ENCODE data around the gene NFYC.
"Not testable (repeated sequence)": the region's sequence is repeated elsewhere in the genome, so short reads cannot be mapped to it uniquely, and the experiment has no call there.

NFYC gene

DNA sequence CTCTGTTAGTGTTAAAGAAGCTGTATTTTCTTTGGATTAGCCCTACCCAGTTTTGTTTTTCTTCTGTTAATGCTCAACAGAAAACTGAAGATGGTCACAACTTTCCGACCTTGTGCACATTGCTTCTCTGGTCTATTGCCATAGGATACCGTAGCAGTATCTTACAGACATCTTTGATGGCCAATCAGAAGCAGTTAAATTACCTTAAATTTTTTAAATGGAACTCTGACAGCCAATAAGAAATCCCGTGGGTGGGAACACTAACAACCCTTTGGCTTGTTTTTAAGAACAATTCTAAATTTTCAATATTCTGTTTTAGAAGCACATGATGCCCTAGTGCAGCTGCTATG lies 17.2 kb downstream of the NFYC start:
- FAIRE-seq = no peak

DNA sequence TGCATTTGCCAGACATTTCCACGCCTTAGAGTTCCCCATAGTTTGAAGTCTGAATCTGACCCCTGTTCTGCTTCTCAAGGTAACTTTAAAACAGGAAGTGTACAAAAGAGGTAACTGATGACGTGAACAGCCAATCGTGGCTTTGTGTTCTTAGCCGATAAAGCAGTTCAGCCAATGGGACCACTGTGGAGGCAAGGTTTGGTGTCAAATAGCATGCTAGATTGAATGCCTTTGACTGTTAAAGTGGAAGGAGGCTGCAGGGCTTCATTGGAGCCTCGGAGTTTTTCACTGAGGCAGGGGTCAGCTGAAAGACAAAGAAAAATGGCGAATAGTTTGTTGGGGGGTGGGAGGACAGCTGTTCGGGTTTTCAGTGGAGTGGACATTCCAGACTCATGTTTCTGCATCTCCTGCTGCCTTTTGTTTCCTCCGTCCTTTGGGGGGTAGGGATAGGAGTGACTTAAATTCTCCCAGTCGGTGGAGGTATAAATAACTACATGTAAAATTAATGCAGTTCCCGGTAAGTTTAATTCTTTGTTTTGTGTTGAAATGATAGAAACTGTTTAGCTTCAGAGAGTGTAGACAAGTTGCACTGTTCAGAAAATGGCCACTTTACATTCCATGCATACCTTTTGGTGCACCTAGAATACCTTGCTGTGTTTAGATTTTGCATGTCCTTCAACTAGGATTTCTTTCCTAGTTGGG lies 17.7 kb downstream of the NFYC start:
- peak; percentile 91 for FAIRE-seq

DNA sequence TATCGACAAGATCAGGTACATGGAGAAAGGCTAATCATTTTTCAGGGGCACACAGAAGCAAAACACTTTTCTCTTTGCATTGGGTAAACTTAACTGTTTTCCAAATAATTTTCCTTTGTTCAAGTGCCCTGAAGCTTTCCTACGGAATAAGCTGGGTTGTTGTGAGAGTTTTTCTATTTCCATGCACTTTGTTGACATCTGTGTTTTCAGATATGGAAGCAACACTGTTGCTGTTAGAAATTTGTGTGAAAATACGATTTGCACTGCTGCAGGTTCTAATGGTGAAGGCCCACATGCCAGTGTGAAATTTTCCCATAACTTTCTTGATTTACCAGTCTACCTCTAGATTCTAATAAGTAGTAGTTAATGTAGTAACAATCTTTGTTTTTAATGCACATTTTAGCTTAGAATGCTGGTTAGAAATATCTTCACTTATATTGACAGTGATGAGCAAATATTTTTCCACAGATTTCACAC lies 18.3 kb downstream of the NFYC start:
- FAIRE-seq = no peak

- no peak for FAIRE-seq
These were observed 19.2 kb downstream of the NFYC start for GRCh38 chr1:40710581-40711315.

DNA sequence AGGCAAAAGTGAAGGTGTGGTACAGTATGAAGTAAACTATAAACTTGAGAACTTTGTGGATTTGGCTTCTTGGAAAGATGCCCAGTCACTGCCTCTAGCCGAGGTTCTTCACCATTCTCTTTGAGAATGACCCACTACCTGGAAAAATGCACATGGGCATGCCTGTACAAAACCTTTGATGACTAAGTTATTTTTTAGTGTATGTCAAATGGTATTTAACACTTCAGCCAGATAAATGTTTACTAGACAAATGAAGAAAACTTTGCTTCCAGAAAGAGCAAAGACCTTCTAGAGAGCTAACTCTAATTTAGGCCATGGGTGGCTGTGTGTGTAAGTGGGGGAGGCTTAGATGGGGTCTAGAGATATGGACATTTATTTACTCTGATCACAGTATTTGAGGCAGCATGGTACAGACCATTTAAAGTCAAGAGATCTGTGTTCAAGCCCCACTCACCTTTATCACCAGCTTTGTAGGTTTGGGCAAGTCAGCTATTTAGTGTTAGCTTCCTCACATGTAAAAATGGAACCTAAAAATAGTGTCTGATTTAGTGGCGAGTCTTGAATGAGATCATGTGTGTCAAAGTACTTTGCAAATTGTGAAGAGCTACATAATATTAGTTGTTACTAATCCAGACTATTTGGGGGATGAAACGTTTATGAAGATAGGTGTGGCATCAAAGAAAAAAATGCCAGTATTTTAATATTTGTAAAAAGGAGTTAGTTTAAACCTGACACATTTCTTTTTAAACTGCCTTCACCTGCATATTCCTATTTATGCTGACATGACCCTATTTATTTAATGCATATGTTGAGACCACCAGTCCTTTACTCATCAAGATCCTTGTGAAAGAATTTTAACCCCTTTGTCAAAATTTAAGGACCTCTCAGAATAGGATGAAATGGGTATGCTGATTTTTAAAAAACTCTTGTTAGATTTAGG lies 20.2 kb downstream of the NFYC start:
- no peak for FAIRE-seq

GRCh38 chr1:40712405-40712944 lies 21.0 kb downstream of the NFYC start:
- no peak for FAIRE-seq

DNA sequence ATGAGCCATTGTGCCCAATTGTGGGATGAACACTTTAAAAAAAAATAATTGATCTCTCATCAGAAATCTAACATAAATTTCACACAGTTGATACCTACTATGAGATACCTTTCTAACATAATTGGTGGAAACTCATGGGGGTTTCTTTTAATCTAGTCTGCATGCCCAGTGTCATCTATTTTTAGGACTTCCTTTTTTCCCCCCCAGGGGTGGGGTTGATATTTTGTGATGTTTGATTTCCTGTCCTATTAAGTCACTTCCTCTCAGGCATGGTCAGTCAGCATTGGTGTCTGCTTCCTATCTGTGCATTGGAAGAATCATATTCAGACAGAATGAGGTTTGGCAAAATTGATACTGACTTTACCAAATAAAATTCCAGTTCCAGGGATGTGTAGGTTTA lies 21.5 kb downstream of the NFYC start:
- FAIRE-seq = no peak

DNA sequence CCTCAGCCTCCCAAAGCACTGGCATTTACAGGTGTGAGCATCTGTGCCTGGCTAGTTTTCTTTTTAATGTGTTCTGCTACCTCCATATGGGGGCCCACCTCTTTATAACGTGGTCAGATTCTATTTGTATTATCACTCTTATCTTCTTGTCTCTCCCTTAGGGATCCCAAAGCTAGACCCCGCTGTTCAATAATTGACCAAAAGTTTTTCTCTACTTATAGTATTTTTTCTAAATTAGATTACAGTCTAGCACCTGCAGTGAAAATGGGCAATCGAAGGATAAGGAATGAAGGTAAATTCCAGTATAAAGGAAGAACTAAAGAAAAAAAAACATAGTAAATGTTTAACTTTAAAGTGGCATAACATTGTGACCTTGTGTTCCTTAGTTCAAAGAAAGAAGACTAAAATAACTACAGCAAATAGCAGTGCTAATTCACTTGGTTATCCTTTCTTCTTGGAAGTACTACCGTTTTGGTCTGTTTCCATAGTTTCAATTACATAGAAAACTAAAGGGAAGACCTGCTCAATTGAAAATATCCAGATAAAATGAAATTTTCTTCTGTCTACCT lies 24.1 kb downstream of the NFYC start:
- no peak for FAIRE-seq

DNA sequence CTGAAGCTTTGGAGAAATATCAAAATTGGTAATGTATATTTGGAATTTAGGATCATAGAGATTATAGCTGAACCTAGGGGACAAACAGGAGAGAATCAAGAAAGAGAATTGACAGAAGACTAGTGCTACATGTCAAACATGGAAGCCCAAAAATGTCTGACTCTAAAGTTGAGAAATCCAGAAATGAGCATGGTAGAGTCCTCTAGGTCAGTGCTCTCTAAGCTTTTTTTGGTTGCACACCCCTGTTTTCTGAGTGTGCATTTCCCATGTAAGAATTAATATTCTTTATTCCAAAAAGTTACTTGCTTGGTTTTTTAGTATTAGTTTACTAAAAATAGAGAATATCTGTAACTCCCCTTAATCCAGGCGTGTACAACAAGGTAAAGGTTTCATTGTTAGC lies 25.6 kb downstream of the NFYC start:
- no peak for FAIRE-seq

GRCh38 chr1:40717955-40718354 lies 26.5 kb downstream of the NFYC start:
- FAIRE-seq = no peak

DNA sequence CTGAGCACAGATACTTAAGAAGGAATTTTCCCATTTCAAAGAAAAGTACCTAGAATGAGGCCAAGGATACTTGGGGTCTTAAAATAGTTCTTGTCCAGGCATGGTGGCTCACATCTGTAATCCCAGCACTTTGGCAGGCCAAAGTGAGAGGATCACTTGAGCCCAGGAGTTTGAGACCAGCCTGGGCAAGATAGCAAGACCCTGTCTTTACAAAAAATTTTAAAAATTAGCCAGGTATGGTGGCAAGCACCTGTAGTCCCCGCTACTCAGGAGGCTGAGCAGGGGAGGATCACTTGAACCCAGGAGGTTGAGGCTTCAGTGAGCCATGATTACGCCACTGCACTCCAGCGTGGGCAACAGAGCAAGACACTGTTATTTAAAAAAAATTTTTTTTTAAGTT lies 29.0 kb downstream of the NFYC start:
- no peak for FAIRE-seq

DNA sequence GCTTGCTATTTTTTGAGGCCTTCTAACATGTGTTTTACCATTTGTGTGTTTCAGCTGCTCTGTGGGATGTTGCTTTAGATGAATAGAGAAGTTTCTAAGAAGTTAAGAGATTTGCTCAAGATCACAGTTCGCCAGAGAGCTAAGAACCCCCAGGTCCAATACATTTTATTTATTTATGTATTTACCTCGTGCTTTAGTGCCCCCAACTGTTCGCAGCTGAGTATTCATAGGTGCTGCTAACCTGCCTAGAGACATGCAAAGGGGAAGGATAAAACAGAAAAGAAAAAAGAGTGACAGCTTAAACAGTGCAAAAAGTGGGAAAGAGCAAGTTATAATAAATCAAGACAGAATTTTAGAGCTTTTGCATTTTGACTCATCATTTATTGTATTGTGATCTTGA lies 31.1 kb downstream of the NFYC start:
- FAIRE-seq = no peak

DNA sequence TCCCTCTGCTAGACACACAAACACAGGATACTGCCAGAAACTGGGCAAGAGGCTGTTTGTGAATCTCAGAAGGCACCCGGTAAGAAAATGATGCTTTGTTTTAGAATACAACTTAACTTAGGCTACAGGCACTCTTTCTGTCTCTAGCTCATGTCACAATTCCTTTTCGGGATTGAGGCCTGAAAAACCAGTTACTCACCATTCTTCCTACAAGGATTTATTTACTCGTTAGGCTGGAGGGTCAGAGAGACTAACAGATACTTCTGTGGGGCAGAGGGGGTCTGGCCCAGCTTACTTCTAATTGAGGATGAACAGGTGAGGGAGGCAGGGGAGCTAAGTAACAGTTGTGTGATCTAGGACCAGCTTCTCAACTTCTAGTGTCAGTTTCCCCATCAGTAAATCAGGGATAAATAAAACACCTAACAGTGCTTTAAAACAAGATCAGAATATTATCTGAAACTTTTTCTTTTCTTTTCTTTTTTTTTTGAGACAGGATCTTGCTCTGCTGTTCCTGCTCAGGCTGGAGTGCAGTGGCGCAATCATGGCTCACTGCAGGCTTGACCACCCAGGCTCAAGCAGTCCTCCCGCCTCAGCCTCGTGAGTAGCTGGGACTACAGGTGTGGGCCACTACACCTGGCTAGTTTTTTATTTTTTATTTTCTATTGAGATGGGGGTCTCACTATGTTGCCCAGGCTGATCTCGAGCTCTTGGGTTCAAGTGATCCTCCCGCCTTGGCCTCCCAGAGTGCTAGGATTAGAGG lies 31.9 kb downstream of the NFYC start:
- FAIRE-seq = no peak

- not testable (repeated sequence) for FAIRE-seq
These were observed 36.2 kb downstream of the NFYC start for GRCh38 chr1:40727662-40728061.

DNA sequence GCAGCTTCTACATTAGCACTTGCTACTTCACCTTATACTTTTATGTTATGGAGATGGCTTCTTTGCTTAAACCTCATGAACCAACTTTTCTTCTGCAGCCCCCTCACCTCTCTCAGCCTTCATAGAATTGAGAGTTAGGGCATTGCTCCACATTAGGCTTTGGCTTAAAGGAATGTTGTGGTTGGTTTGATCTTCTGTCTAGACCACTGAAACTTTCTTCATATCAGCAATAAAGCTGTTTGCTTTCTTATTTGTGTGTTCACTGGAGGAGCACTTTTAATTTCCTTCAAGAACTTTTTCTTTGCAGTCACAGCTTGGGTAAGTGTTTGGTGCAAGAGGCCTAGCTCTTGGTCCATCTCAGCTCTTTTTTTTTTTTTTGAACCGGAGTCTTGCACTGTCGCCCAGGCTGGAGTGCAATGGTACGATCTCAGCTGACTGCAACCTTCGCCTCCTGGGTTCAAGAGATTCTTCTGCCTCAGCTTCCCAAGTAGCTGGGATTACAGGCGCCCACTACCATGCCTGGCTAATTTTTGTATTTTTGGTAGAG lies 37.9 kb downstream of the NFYC start:
- FAIRE-seq = not testable (repeated sequence)

- no peak for FAIRE-seq
These were observed 41.3 kb downstream of the NFYC start for GRCh38 chr1:40732756-40733301.

DNA sequence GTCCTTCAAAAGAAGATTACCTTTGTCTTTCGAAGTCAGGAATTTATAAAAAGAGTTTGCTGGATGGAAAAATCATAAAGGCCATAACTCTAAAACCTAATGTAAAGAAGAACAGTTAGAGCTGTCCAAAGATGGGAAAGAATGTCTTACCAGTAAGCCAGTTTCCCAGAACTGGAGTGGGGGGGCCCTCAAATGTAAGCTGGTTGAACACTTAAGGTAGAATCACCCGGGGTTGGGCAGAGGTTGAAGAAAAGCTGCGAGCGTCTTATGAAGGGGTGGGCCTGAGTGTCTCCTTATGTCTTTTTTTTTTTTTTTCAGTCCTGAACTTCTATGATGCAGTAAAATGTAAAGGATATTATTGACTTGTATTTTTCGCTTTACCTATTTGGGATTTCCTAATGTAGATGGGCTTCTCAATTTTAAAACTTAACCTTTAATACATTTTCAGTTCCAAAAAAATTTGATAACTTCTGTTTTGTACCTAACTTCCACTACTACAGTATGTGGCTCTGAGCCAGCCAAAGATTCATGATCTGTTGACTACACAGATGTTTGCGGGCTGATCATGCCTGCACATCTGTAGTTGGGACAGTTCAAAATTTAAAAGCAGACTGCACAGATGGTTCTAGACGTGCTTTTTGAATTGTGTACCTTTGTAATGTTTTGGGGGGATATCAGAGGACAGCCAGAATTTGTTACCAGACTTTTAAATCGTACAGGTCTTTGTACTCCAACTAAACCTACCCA lies 43.6 kb downstream of the NFYC start:
- FAIRE-seq = no peak

DNA sequence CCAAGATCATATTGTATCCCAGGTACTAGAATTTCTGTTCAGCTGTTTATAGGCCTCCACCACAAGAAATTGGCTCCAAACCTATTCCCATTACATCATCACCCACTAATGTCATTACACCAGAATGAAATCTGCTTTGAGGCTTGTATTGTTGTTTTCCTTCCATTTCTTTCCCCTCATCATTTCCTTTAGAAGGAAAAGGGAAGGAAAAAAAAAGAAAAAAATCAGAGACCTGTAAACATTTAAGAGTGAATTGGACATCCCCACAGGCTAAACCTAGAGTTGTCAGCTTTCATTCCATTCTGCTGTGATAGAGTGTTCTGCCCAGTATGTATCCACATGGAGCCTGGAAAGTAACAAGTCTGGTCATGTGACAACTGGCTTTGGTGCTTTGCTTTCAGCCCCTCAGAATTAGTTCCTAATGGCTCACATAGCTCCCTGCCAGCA lies 44.6 kb downstream of the NFYC start:
- no peak for FAIRE-seq

DNA sequence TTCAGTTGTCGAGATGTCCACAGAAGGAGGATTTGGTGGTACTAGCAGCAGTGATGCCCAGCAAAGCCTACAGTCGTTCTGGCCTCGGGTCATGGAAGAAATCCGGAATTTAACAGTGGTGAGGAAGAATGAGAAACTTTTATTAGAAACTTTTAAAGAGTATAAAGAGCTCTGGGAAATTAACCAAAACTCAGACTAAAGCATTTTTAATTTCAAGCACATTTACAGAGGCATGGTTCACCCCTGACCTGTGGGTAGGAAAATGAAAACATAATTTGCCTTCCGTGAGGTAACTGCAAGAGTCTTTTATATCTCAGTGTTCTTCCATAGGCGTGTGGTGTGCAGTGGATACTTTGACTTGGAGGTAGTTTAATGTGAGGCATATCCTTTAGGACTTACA lies 47.3 kb downstream of the NFYC start:
- FAIRE-seq = no peak

GRCh38 chr1:40739455-40740008 lies 48.0 kb downstream of the NFYC start:
- no peak for FAIRE-seq
